ENCODE data around the gene ANKRD28.

- no peak for TF ChIP-seq CTCF (IDR thresholded peaks at IDR 0.05)
- no peak for TF ChIP-seq POLR2A (IDR thresholded peaks at IDR 0.05)
These were observed 21.3 kb upstream of the ANKRD28 start for GRCh38 chr3:15819043-15819442.

Measured in prostate gland (tissue), 2 donors.